HEK293T (cell line): ENCODE results near the gene NT5C3A.
"Not testable (repeated sequence)": the region's sequence is repeated elsewhere in the genome, so short reads cannot be mapped to it uniquely, and the experiment has no call there.

Experiments
- ARNT ChIP-seq: fragments of 450-650 bp; IDR thresholded peaks from 2 replicates; pipeline ENCODE4 v1.6.1; 2017; ENCODE audit warnings: mild to moderate bottlenecking
- BHLHE40 ChIP-seq: fragments of 450-650 bp; IDR thresholded peaks from 2 replicates; pipeline ENCODE4 v1.6.1; 2016; ENCODE audit warnings: mild to moderate bottlenecking, moderate library complexity, borderline replicate concordance
- ELF4 ChIP-seq: fragments of 450-650 bp; IDR thresholded peaks from 2 replicates; pipeline ENCODE4 v1.6.1; 2017; ENCODE audit warnings: antibody characterized with exemption
- FOXA1 ChIP-seq: fragments of 450-650 bp; IDR thresholded peaks from 2 replicates; pipeline ENCODE4 v1.6.1; 2016; ENCODE audit warnings: mild to moderate bottlenecking
- FOXK2 ChIP-seq: fragments of 450-650 bp; IDR thresholded peaks from 2 replicates; pipeline ENCODE4 v1.6.1; 2016; ENCODE audit warnings: mild to moderate bottlenecking
- FOXM1 ChIP-seq: fragments of 450-650 bp; IDR thresholded peaks from 2 replicates; pipeline ENCODE4 v1.6.1; 2017; ENCODE audit warnings: mild to moderate bottlenecking, borderline replicate concordance
- L3MBTL2 ChIP-seq: fragments of 450-650 bp; conservative IDR thresholded peaks from 2 replicates; pipeline ENCODE4 v1.6.1; 2016; ENCODE audit warnings: mild to moderate bottlenecking
- LEF1 ChIP-seq: fragments of 450-650 bp; IDR thresholded peaks from 2 replicates; pipeline ENCODE4 v1.6.1; 2017; ENCODE audit warnings: mild to moderate bottlenecking, borderline replicate concordance
- NFRKB ChIP-seq: fragments of 450-650 bp; IDR thresholded peaks from 2 replicates; pipeline ENCODE4 v1.6.1; 2016; ENCODE audit warnings: mild to moderate bottlenecking, moderate library complexity
- PKNOX1 ChIP-seq: fragments of 450-650 bp; IDR thresholded peaks from 2 replicates; pipeline ENCODE4 v1.6.1; 2016
- SP1 ChIP-seq: fragments of 450-650 bp; IDR thresholded peaks from 2 replicates; pipeline ENCODE4 v1.6.1; 2017
- SUZ12 ChIP-seq: fragments of 450-650 bp; IDR thresholded peaks from 2 replicates; pipeline ENCODE4 v1.6.1; 2016; ENCODE audit warnings: mild to moderate bottlenecking
- TARDBP ChIP-seq: fragments of 450-650 bp; IDR thresholded peaks from 2 replicates; pipeline ENCODE4 v1.6.1; 2016
- ZNF384 ChIP-seq: fragments of 450-650 bp; IDR thresholded peaks from 2 replicates; pipeline ENCODE4 v1.6.1; 2016

DNA sequence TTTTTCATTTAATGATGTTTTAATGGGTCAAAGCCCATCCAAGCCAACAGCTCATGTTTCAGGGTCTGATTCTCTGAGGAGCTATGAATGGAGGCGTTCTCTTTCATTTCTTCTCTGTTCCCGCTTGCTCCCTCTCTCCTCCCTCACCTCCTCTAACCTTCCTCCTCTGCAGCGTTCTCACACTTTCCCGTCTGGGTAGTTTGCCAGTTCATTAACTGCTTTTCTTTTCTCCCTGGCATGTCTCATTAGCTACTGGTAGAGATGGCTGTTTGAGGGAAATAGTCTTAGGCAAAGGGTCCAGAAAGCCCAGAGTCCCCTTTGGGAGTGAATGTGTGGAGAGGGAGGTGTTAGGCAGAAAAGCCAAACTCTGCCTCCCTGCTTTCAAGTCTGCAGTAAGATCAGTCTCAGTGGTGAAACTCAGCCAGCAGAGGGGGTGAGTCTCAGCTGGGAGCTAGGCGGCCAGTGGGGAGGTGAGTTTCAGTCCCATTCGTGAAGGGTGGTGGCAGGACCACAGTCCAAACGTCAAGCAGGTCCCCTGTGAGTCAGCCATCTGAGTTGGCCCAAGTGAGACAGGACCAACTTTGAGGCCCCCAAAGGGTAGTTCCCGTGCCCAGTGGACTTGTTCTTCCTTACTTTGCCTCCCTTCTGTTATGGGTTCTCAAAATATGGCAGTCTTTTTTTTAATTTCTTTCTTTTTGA, 98.0 kb downstream of the NT5C3A start:
- not testable (repeated sequence) for TF ChIP-seq ELF4, FOXM1, SP1, ARNT, FOXA1, L3MBTL2, FOXK2, BHLHE40, TARDBP, SUZ12, ZNF384, LEF1, PKNOX1, NFRKB
